HG02798 (cell line): ENCODE results near the gene RAD51B.
"Not testable (repeated sequence)": the region's sequence is repeated elsewhere in the genome, so short reads cannot be mapped to it uniquely, and the experiment has no call there.

Experiments
- ATAC-seq: cut with Tn5 transposase; IDR thresholded peaks from one replicate; pipeline ENCODE4 v1.9.1; 2021; ENCODE audit warnings: mild to moderate bottlenecking; ENCODE audit not compliant: unreplicated experiment, poor library complexity

The RAD51B gene

GRCh38 chr14:68655021-68655831 lies 835.6 kb downstream of the RAD51B start:
- no peak for ATAC-seq

GRCh38 chr14:68655911-68656316 lies 836.3 kb downstream of the RAD51B start:
- no peak for ATAC-seq

GRCh38 chr14:68656452-68656851 lies 836.9 kb downstream of the RAD51B start:
- ATAC-seq = no peak

GRCh38 chr14:68657300-68658028 lies 837.9 kb downstream of the RAD51B start:
- ATAC-seq = no peak

GRCh38 chr14:68658029-68658509 lies 838.5 kb downstream of the RAD51B start:
- no peak for ATAC-seq

- no peak for ATAC-seq
Measured at GRCh38 chr14:68658943-68659931, 839.7 kb downstream of the RAD51B start.

GRCh38 chr14:68660495-68660894 lies 840.9 kb downstream of the RAD51B start:
- ATAC-seq = no peak

GRCh38 chr14:68661226-68662225 lies 841.9 kb downstream of the RAD51B start:
- no peak for ATAC-seq

GRCh38 chr14:68662392-68662791 lies 842.8 kb downstream of the RAD51B start:
- ATAC-seq = no peak

- ATAC-seq = not testable (repeated sequence)
Measured at GRCh38 chr14:68662826-68663225, 843.2 kb downstream of the RAD51B start.

GRCh38 chr14:68663385-68664076 lies 844.0 kb downstream of the RAD51B start:
- peak; percentile 82 for ATAC-seq

- no peak for ATAC-seq
Measured at GRCh38 chr14:68664225-68664681, 844.7 kb downstream of the RAD51B start.

GRCh38 chr14:68665131-68665530 lies 845.6 kb downstream of the RAD51B start:
- ATAC-seq = no peak

GRCh38 chr14:68665792-68666204 lies 846.2 kb downstream of the RAD51B start:
- no peak for ATAC-seq

GRCh38 chr14:68666236-68666635 lies 846.7 kb downstream of the RAD51B start:
- no peak for ATAC-seq

GRCh38 chr14:68666899-68667298 lies 847.3 kb downstream of the RAD51B start:
- ATAC-seq = no peak

GRCh38 chr14:68667313-68667791 lies 847.8 kb downstream of the RAD51B start:
- ATAC-seq = no peak

GRCh38 chr14:68668028-68668427 lies 848.4 kb downstream of the RAD51B start:
- no peak for ATAC-seq
